Measurements from ENCODE around the gene PSMC3.

The PSMC3 gene

GRCh38 chr11:47426062-47426956 lies at the start of gene PSMC3:
TSS of gene PSMC3 (minus strand) at chr11:47426439. CDS start at chr11:47426279, 160 bp downstream.
- peak; percentile 84 for DNase-seq

GRCh38 chr11:47470671-47471070 lies 44.4 kb upstream of the PSMC3 start:
- no peak for DNase-seq

DNA sequence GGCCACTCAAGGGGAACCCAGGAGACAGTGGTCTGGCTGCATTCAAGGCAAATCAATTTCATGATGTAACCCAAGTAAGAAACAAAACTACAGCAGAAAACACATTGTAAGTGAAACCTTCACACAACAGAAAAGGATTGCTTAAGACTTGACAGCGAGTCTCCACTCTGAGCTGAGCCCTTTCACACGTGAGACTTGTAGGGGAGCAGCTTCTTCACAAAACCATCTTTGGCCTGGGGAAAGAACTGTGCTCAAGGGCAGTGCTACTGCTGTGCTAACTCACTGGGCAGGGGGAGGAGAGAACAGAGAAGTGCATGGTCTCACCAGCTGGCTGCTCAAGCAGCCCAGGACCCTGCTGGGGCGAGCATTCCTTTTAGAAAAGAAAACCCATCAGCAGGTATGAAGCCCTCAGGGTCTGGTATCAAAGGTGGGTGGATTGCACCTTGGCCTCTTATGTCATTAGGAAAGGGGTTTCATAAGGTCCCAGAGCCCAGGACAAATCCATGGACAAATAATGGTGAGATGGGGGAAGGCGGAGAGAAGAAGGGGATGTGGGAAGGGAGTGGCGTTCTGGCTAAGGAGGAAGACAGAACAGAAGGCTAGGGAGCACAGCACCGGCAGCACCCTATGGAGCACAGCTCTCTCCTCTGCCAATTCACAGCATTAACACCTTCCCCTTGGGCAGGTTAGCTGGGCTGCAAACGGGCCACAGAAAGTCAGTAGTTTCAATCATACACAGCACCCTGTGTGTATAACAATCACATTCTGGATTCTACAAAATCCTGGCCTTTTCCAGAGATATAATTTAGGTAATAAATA lies 43.3 kb upstream of the PSMC3 start:
- DNase-seq: no peak

DNA sequence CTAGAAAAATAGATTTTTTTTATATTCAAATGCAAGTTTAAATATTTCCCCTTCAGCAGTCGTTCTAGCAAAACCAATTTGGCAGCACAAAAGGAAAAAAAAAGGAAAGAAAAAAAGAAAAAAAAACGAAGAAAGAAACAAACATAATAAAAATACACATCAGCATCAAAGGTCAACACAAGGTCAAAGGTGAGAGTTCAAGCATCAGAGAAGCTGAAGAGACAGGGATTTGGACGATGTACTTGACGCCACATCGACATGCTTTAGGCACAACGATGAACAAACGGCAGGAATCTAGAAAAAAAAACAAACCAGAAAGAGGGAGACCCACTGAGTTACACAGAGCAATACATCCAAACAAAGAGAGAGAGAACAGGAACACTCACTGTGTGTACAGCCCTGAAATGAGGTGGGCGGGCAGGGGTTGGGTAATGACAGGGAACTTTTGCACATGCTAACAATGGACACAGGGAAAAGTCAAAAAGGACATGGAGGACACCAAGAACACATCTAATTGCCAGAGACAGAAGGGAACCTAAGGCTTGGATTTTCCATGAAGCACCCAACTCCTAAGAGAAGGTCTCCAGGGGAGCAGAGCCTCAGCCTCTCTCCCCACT lies 42.5 kb upstream of the PSMC3 start:
- DNase-seq: no peak

GRCh38 chr11:47467357-47467756 lies 41.1 kb upstream of the PSMC3 start:
- no peak for DNase-seq

DNA sequence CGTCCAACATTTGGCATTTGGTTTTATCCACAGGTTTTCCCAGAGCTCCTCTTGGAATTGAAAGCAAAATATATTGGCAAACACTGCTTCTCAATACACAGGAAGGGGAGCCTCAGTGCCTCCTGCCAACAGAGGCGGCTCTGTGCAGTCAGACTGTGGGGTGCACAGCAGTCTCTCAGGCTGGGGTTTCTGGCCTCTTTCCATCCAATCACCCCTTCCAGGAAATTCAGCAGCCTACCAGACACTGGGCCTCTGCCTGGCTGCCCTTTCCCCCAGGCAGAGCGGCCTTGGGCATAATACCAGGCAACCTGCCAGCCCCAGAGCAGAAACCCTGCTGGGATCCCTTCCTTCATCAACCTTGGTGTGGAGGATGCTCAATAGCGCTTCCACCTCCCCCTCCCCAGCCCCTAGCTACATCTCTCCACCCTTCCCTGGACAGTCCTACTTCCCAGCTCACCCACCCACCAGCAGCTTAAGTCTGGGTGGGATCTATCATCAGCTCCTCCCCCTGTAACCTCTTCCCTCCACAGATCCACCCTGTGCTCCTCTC lies 40.5 kb upstream of the PSMC3 start:
- DNase-seq: no peak

- no peak for DNase-seq
Observed at GRCh38 chr11:47466201-47466600, 40.0 kb upstream of the PSMC3 start.

GRCh38 chr11:47464483-47464882 lies 38.2 kb upstream of the PSMC3 start:
- DNase-seq: peak; percentile 68

DNA sequence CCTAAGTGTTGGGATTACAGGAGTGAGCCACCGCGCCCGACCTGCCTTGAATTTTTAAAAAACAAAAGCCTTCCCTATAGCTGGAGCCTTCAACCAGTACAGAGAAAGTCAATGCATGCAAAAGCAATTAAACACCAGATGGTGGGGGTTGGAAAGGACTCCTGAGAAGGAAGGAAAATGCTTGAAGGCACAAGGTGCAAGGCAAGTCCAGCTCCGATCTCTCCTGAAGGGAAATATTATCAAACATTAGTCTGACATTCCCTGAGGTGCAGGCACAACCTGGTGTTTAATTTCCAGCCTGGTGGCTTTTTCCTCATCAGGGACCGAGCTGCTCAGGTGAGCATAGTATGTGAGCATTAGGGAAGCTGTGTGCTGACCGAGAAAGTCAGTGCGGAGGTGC lies 35.6 kb upstream of the PSMC3 start:
- DNase-seq: no peak

- DNase-seq: no peak
Observed at GRCh38 chr11:47460571-47461235, 34.5 kb upstream of the PSMC3 start.

GRCh38 chr11:47454258-47454671 lies 28.0 kb upstream of the PSMC3 start:
- peak; percentile 16 for DNase-seq

GRCh38 chr11:47453365-47453764 lies 27.1 kb upstream of the PSMC3 start:
- no peak for DNase-seq

GRCh38 chr11:47451990-47452389 lies 25.8 kb upstream of the PSMC3 start:
- DNase-seq: no peak

DNA sequence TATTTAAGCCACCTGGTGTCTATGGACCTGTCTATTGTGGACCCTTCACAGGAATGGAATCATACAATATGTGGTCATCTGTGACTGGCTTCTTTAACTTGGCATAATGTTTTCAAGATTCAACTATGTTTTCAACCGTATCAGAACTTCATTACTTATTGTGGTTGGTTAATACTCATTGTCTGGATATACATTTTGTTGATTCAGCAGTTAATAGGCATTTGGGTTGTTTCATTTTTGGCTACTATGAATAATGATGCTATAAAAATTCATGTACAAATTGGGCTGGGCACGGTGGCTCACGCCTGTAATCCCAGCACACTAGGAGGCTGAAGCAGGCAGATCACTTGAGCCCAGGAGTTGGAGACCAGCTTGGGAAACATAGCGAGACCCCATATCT lies 25.2 kb upstream of the PSMC3 start:
- DNase-seq: no peak

DNA sequence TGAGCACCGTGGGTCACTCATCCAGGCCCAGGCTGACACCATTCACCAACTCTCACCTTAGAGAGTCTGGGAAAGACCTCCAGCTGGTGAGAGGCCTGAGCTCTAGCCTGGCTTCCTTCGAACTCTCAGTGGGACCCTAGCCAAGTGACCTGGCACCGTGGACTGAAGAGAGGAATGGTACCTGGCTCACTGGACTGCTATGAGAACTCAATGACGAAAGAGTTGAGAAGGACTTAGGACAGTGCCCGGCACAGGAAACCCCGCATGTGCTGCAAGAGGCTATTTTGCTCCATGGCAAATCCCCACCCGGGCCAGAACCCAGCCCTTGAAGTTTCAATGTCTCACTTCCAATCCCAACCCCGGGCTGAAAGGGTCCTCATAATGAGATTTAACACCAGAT lies 23.3 kb upstream of the PSMC3 start:
- no peak for DNase-seq

- DNase-seq: no peak
Observed at GRCh38 chr11:47448566-47449427, 22.6 kb upstream of the PSMC3 start, which contains the start of gene RAPSN. TSS of gene RAPSN (minus strand) at chr11:47449136. CDS start at chr11:47448964, 172 bp downstream.

DNA sequence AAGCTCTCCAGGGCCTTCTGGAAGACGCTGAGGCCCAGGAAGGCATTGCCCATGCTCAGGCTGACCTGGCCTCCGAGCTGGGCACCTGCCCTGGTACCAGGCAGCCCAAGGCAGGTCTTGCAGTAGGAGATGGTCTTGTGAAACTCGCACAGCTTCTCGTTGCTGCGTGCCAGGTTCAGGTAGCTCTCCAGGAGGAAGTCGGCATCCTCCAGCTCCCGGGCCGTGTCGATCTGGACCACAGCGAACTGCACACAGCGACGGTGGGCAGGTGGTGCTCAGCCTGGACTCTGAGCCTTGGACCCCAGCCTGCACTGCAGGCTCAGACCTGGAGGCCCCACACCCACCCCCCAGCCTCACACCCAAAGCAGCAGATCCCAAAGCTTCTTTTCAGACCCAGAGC lies 21.7 kb upstream of the PSMC3 start:
- DNase-seq: no peak

- no peak for DNase-seq
Observed at GRCh38 chr11:47446833-47447232, 20.6 kb upstream of the PSMC3 start.

DNA sequence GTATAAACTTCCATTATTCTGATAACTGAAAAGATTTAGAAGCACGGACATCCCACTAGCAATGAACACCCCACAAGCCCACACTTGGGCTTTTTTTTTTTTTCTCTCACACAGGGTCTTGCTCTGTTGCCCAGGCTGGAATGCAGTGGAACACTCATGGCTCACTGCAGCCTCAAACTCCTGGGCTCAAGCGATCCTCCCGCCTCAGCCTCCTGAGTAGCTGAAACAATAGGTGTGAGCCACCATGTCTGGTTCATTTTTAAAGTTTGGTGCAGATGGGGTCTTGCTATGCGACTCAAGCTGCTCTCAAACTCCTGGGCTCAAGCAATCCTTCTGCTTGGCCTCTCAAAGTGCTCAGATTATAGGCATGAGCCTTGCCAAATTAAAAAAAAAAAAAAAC lies 19.6 kb upstream of the PSMC3 start:
- no peak for DNase-seq

- DNase-seq: no peak
Observed at GRCh38 chr11:47443817-47444216, 17.6 kb upstream of the PSMC3 start.

GRCh38 chr11:47443028-47443700 lies 16.9 kb upstream of the PSMC3 start:
- no peak for DNase-seq
